ENCODE results near the gene WDR27. TPM values are rescaled to one million over a fixed set of nuclear protein-coding genes. Genes with fewer than 3 reads are reported as not detected.

The WDR27 gene
- total and polyA plus RNA-seq, 2 donors from 2014 or later = 12.3 to 45.0 TPM

DNA sequence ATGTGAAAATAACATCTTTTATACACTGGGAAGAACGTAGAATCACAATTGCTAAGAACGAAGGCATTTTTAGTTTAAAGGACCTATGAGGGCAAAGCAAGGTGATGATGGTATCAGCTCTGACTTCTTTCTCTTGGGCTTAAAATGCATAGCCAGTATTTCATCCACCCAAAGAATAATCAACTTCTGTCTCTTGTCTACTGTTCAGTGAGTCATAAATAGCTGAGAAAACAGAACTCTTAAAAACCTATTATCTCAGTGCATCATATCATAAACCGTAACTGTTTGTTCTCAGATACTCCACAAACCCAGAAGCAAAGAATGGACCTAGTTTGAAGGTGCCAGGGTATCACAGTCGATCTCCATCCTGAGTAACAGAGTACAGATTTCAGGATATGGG, 17.3 kb upstream of the WDR27 start:
- no peak overlapping the region for H3K9ac ChIP-seq (ENCODE audit: low read length in 3 of 3)

GRCh38 chr6:169714595-169714994, 12.8 kb upstream of the WDR27 start:
- H3K9me3 ChIP-seq (ENCODE audit: control insufficient read depth in 2 of 3, insufficient read depth in 1 of 3, low read length in 3 of 3) = no peaks in the 10 kb centered on the region
- no peak overlapping the region for H3K27ac ChIP-seq (ENCODE audit: low read depth in 2 of 2, low read length in 2 of 2)
- no peaks in the 10 kb centered on the region for H3K27me3 ChIP-seq (ENCODE audit: control insufficient read depth, insufficient read depth, low read length)
- no peak overlapping the region for H3K9ac ChIP-seq (ENCODE audit: low read length in 3 of 3)
- TF ChIP-seq, protein P1, sequence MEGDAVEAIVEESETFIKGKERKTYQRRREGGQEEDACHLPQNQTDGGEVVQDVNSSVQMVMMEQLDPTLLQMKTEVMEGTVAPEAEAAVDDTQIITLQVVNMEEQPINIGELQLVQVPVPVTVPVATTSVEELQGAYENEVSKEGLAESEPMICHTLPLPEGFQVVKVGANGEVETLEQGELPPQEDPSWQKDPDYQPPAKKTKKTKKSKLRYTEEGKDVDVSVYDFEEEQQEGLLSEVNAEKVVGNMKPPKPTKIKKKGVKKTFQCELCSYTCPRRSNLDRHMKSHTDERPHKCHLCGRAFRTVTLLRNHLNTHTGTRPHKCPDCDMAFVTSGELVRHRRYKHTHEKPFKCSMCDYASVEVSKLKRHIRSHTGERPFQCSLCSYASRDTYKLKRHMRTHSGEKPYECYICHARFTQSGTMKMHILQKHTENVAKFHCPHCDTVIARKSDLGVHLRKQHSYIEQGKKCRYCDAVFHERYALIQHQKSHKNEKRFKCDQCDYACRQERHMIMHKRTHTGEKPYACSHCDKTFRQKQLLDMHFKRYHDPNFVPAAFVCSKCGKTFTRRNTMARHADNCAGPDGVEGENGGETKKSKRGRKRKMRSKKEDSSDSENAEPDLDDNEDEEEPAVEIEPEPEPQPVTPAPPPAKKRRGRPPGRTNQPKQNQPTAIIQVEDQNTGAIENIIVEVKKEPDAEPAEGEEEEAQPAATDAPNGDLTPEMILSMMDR (IDR thresholded peaks at IDR 0.05; ENCODE audit: borderline replicate concordance, extremely low read depth, insufficient read depth) = no peak
- peaks cover 10 to 39% (median 16%) of the 10 kb centered on the region in 3 donors for H3K36me3 ChIP-seq (ENCODE audit: control insufficient read depth in 2 of 3, insufficient read depth in 3 of 3, low read length in 3 of 3)
- intact Hi-C loops (cut with DNase I) = no loop called here
- H3K4me3 ChIP-seq (ENCODE audit: low read length in 3 of 3) = no peak overlapping the region
- no peak for DNase-seq
- peaks cover 0 to 4% (median 0%) of the 10 kb centered on the region in 3 donors for H3K4me1 ChIP-seq (ENCODE audit: control insufficient read depth in 2 of 3, insufficient read depth in 2 of 3, low read depth in 1 of 3, low read length in 3 of 3)
- no peak for FAIRE-seq

More for the DNA sequence above, 17.3 kb upstream of the WDR27 start:
- H3K36me3 ChIP-seq (ENCODE audit: control insufficient read depth in 2 of 3, insufficient read depth in 3 of 3, low read length in 3 of 3) = peaks cover 4 to 14% (median 8%) of the 10 kb centered on the region in 3 donors
- no peak overlapping the region for H3K27ac ChIP-seq (ENCODE audit: low read depth in 2 of 2, low read length in 2 of 2)
- peaks cover 0 to 7% (median 2%) of the 10 kb centered on the region in 3 donors for H3K4me1 ChIP-seq (ENCODE audit: control insufficient read depth in 2 of 3, insufficient read depth in 2 of 3, low read depth in 1 of 3, low read length in 3 of 3)
- no peaks in the 10 kb centered on the region for H3K9me3 ChIP-seq (ENCODE audit: control insufficient read depth in 2 of 3, insufficient read depth in 1 of 3, low read length in 3 of 3)
- no peak overlapping the region for H3K4me3 ChIP-seq (ENCODE audit: low read length in 3 of 3)
- FAIRE-seq (no peak), DNase-seq (no peak)
- intact Hi-C loops (cut with DNase I) = no loop called here
- H3K27me3 ChIP-seq (ENCODE audit: control insufficient read depth, insufficient read depth, low read length) = no peaks in the 10 kb centered on the region
- TF ChIP-seq, protein P1 (IDR thresholded peaks at IDR 0.05; ENCODE audit: borderline replicate concordance, extremely low read depth, insufficient read depth) = no peak

- H3K36me3 ChIP-seq (ENCODE audit: control insufficient read depth in 2 of 3, insufficient read depth in 3 of 3, low read length in 3 of 3) = peaks cover 10 to 42% (median 16%) of the 10 kb centered on the region in 3 donors
Measured at GRCh38 chr6:169714178-169714577, 12.3 kb upstream of the WDR27 start.

More at GRCh38 chr6:169714178-169714577, 12.3 kb upstream of the WDR27 start:
- TF ChIP-seq, protein P1 (IDR thresholded peaks at IDR 0.05; ENCODE audit: borderline replicate concordance, extremely low read depth, insufficient read depth) = no peak
- Histone ChIP-seq H3K27me3 (ENCODE audit: control insufficient read depth, insufficient read depth, low read length) (no peaks in the 10 kb centered on the region), H3K27ac (ENCODE audit: low read depth in 2 of 2, low read length in 2 of 2) (no peak overlapping the region), H3K9me3 (ENCODE audit: control insufficient read depth in 2 of 3, insufficient read depth in 1 of 3, low read length in 3 of 3) (no peaks in the 10 kb centered on the region), H3K4me1 (ENCODE audit: control insufficient read depth in 2 of 3, insufficient read depth in 2 of 3, low read depth in 1 of 3, low read length in 3 of 3) (peaks cover 0 to 6% (median 0%) of the 10 kb centered on the region in 3 donors), H3K4me3 (ENCODE audit: low read length in 3 of 3) (no peak overlapping the region), H3K9ac (ENCODE audit: low read length in 3 of 3) (no peak overlapping the region)
- no peak for DNase-seq
- no peak for FAIRE-seq
- intact Hi-C loops (cut with DNase I) = no loop called here

Measured in kidney (tissue), 14 donors.